Erythroblast (primary cell): ENCODE results near the gene FOXD1.
"Not testable (repeated sequence)": the region's sequence is repeated elsewhere in the genome, so short reads cannot be mapped to it uniquely, and the experiment has no call there.

Experiments
- DNase-seq, 2 experiments: peaks; one replicate each; lab custom pipeline; 2025; lab: John Stamatoyannopoulos, UW
- GATA1 ChIP-seq: IDR thresholded peaks from 2 replicates; pipeline ENCODE4 v1.6.1; 2011; ENCODE audit warnings: low read depth, mild to moderate bottlenecking, control low read depth, low read length, moderate library complexity
- POLR2A ChIP-seq: IDR thresholded peaks from 2 replicates; pipeline ENCODE4 v1.6.1; 2011; ENCODE audit warnings: mild to moderate bottlenecking, low read length

FOXD1 gene

DNA sequence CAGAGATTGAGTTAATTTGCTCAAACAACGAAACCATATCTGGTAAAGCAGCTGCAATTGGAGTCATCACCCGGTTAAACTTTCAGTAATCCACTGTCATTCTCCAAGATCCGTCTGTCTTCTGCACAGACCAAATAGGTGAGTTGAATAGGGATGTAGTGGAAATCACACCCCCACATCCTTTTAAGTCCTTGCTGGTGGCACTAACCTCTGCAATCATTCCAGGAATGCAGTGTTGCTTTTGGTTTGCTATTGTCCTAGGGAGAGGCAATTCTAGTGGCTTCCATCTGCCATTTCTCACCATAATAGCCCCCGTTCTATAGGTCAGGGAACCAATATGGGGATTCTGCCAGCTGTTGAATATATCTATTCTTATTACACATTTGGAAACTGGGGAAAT is 35.1 kb upstream of the FOXD1 start:
- no peak for TF ChIP-seq GATA1
- no peak for TF ChIP-seq POLR2A

DNA sequence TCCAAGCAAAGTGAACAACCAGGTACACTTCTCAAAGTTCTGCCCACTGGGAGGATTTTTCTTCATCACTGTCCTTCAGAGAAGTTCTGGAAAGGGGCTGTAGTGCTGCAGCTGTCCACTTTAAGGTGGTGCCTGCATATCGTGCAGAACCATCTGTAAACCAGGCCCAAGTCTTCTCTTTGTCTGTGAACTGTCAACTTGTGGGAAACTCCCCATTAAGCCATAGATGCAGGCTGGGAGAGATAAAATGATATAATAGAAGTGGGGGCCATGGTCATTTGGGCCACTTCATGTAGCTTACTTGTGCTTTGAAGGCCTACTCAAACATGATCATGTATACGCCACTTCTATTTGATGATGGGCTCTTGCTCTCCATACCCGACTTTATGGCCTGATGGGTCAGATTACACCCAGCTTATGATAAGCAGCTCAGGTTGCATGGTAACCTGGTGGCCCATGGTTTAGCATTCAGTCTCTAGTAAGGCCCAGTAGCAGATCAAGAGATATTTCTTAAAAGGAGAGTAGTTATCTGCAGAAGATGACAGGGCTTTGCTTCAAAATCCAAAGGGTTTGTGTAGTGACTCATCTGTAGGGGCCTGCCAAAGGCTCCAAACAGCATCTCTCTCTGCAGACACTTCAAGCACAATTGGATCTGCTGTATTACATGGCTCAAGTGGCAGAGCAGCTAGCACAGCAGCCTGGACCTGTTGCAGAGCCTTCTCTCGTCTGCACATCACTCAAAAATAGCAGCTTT is 34.0 kb upstream of the FOXD1 start:
- TF ChIP-seq GATA1 (no peak), POLR2A (no peak)
- peak; percentile 27 to 70 for DNase-seq

More for the DNA sequence above, 35.1 kb upstream of the FOXD1 start:
- no peak for DNase-seq

GRCh38 chr5:73480500-73480899 is 31.9 kb upstream of the FOXD1 start:
- TF ChIP-seq GATA1 (no peak), POLR2A (no peak)
- no peak for DNase-seq

DNA sequence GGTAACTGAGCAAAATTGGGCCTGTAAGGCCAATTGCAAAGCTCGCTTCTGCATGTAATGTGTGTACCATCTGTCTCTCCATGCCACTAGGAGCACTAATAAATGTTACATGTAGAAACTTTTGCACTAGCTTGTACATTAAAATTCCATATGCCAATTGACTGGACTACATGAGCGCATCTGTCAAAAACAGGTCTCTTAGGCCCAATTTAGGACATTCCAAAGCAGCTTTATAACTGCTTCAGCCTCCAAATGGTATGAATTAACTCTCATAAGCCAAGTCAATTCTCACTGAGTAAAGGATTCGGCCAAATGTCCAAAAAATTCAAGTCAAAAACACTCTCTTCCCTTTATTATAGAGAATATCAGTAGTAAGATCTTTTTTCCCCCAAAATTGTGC is 23.5 kb upstream of the FOXD1 start:
- TF ChIP-seq GATA1: no peak
- TF ChIP-seq POLR2A: no peak
- DNase-seq: no peak

GRCh38 chr5:73471654-73472053 is 23.1 kb upstream of the FOXD1 start:
- no peak for TF ChIP-seq GATA1
- no peak for TF ChIP-seq POLR2A
- no peak for DNase-seq

DNA sequence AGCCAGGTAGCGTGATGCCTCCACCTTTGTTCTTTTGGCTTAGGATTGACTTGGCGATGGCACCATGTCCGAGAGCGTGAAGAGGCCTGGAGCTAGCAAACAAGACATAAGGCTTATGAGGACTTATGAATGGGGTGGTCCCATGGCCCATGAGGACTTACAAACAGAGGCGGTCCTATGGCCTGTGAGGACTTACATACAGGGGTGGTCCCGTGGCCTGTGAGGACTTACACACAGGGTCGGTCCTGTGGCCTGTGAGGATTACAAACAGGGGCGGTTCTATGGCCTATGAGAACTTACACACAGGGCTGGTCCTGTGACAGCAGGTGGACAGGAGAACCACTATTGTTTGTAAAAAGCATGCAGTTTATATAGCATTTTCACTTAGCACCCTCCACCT is 21.3 kb upstream of the FOXD1 start:
- no peak for DNase-seq
- no peak for TF ChIP-seq POLR2A
- no peak for TF ChIP-seq GATA1

DNA sequence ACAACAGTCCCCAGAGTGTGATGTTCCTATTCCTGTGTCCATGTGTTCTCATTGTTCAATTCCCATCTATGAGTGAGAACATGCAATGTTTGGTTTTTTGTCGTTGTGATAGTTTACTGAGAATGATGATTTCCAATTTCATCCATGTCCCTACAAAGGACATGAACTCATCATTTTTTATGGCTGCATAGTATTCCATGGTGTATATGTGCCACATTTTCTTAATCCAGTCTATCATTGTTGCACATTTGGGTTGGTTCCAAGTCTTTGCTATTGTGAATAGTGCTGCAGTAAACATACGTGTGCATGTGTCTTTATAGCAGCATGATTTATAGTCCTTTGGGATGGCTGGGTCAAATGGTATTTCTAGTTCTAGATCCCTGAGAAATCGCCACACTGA is 20.1 kb upstream of the FOXD1 start:
- DNase-seq: not testable (repeated sequence)

DNA sequence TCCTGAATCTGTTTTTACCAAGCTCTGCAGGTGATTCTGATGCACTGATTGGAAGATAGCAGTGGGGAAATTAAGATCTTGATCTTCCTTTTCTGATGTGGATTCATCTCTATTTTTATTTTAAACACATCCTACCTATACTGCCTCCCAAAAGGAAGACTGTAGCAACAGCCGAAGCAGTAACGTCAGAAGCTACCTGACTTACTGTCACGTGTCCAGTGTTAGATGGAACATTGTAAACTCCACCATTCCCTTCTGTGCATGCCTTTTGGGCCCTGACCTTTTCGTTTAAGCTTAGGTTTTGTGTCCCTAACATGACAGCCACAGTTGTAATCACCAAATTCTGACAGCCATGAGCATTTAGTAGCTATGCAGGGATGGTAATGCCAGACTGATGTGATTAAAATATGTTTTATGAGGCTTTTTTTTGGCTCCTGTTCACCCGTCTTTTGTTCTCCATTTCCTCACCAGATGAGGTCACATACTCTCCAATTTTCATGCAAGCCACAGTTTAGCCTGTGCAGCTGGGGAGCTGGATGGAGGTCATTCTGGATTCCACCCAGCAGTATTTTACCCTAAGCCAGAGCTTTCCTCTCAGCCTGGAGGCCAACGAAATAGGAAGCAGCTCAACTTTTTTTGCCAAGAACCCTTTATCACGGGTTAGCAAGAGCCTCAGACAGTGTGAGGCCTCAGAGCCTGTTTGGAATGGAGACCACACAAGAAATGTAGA is 15.6 kb upstream of the FOXD1 start:
- TF ChIP-seq POLR2A (no peak), GATA1 (no peak)

DNA sequence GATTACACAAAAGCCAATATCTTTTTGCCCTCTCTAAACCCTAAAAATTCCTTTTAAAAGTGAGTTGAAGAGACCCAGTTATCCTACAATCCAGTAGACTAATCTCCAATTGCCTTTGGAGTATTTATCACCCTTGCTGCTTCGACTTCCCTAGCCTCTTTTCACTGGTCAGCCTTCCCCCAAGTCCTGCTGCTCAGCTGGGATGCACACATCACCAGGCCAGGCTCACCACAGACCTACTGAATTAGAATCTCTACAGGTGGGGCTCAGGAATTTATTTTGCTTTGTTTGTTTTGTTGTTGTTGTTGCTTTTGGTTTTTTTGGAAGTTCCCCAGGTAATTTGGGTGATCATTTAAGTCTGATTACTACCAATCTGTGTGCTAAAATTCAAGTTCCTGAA is 11.6 kb upstream of the FOXD1 start:
- DNase-seq: no peak
- TF ChIP-seq GATA1: no peak
- TF ChIP-seq POLR2A: no peak

More for the DNA sequence above, 15.6 kb upstream of the FOXD1 start:
- no peak for DNase-seq

- no peak for DNase-seq
- TF ChIP-seq GATA1: no peak
- no peak for TF ChIP-seq POLR2A
These were observed 10.8 kb upstream of the FOXD1 start for GRCh38 chr5:73459366-73459765.

DNA sequence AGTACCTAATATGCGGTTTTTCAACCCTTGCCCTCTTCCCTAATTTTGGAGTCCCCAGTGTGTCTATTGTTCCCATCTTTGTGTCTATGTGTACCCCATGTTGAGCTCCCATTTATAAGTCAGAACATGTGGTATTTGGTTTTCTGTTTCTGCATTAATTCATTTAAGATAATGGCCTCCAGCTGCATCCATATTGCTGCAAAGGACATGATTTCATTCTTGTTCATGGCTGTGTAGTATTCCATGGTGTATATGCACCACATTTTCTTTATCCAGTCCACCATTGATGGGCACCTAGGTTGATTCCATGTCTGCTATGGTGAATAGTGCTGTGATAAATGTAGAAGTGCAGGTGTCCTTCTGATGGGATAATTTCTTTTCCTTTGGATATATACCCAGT is 7.9 kb upstream of the FOXD1 start:
- not testable (repeated sequence) for DNase-seq

GRCh38 chr5:73454379-73455036 is 5.9 kb upstream of the FOXD1 start:
- TF ChIP-seq GATA1: no peak
- no peak for TF ChIP-seq POLR2A
- DNase-seq: peak; percentile 53 to 66

DNA sequence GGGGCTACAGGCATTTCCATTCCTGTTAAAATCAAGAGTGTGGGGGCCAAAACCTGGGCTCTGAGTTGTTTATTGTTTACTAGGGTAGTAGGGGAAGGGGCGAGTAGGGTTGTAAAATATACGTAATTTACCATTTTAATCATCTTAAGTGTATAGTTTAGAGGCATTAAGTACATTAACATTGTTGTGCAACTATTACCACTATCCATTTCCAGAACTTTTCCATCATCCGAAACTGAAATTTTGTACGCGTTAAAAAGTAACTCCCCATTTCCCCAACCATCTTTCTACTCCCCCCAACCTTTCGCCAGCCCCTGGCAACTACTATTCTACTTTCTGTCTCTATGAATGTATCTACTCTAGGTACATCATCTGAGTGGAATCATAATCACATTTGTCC is 3.6 kb upstream of the FOXD1 start:
- TF ChIP-seq POLR2A (no peak), GATA1 (no peak)
- no peak for DNase-seq
